ENCODE results near the gene TMCO1. TPM values are rescaled to one million over a fixed set of nuclear protein-coding genes. Genes with fewer than 3 reads are reported as not detected.

The TMCO1 gene
- total RNA-seq, 1 donor from 2014 or later, result 95.1 TPM

DNA sequence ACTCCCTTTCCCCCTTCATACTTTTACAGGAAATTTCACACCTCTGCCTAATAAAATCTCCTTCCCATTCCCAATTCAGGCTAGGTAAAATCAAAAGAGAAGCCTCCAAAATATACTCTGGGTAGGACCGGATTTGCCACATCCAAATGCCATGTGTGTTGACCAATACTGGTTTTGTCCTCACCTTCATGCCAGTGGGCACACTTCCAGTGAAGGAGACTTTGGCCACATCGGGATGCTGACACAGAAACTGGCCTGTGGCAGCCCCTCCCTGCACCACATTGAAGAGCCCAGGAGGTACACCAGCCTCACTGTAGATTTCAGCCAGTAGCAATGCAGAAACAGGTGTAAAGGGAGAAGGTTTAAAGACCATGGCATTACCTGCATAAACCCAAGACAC is 88.4 kb downstream of the TMCO1 start:
- no peak overlapping the region for H3K27ac Mint-ChIP-seq (ENCODE audit: unreplicated experiment)
- H3K9me3 Mint-ChIP-seq, result no peaks in the 10 kb centered on the region
- H3K27me3 Mint-ChIP-seq (ENCODE audit: low read depth), result no peaks in the 10 kb centered on the region
- no peak for TF ChIP-seq CTCF (conservative IDR thresholded peaks at IDR 0.05)
- no peak for DNase-seq (ENCODE audit: low read depth, low spot score)
- H3K4me3 Mint-ChIP-seq, result no peak overlapping the region
- H3K4me1 Mint-ChIP-seq, result no peaks in the 10 kb centered on the region
- H3K36me3 Mint-ChIP-seq (ENCODE audit: low read depth), result peaks cover 44% of the 10 kb centered on the region

DNA sequence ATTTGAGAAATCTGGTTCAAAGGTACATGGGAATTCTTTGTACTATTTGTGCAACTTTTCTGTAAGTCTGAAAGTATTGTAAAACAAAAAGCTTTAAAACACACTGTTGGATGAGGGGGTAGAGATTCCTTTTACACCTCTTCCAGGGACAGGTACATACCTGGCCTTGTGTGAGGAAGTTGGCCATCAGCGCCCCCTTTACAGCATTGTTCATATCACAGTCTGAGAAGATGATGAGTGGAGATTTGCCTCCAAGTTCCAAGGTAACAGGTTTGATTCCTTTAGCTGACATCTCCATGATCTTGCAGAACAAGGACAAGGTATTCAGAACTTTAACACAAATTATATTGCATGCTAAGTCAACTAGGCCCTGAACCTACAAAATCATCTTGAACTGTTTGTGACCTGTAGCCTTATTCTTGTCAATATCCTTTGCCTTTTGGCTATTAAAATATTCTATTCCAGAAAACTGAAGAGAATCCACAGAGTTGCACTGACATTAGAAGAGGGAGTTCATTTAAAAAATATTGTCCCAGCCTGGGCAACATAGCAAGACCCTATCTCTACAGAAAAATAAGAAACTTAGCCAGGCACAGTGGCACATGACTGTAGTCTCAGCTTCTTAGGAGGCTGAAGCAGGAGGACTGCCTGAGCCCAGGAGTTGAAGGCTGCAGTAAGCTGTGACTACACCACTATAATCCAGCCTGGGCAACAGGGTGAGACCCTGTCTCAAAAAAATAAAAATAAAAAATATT is 89.2 kb downstream of the TMCO1 start:
- no peak overlapping the region for H3K27ac Mint-ChIP-seq (ENCODE audit: unreplicated experiment)
- H3K27me3 Mint-ChIP-seq (ENCODE audit: low read depth), result no peaks in the 10 kb centered on the region
- no peaks in the 10 kb centered on the region for H3K9me3 Mint-ChIP-seq
- no peak for DNase-seq (ENCODE audit: low read depth, low spot score)
- TF ChIP-seq CTCF (conservative IDR thresholded peaks at IDR 0.05), result no peak
- H3K4me1 Mint-ChIP-seq, result no peaks in the 10 kb centered on the region
- H3K4me3 Mint-ChIP-seq, result no peak overlapping the region
- peaks cover 45% of the 10 kb centered on the region for H3K36me3 Mint-ChIP-seq (ENCODE audit: low read depth)

DNA sequence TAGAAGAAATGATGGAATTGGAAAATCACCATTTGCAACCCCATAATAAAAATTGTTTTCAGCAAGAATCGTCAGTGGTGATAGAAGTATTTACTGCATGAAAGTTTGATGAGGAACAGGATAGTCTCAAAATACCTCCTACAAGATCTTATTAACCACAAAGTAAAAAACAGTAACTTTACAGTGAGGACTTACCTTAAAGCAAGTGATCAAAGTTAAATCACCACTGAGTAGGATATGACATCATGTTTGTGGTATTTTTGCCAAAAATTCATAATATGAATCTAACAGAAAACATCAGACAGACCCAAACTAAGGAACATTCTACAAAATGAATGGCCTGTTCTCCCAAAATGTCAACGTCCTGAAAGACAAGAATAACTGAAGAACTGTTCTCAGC is 90.2 kb downstream of the TMCO1 start:
- no peak overlapping the region for H3K27ac Mint-ChIP-seq (ENCODE audit: unreplicated experiment)
- no peak overlapping the region for H3K4me3 Mint-ChIP-seq
- H3K4me1 Mint-ChIP-seq, result no peaks in the 10 kb centered on the region
- no peak for DNase-seq (ENCODE audit: low read depth, low spot score)
- TF ChIP-seq CTCF (conservative IDR thresholded peaks at IDR 0.05), result no peak
- H3K9me3 Mint-ChIP-seq, result no peaks in the 10 kb centered on the region
- peaks cover 45% of the 10 kb centered on the region for H3K36me3 Mint-ChIP-seq (ENCODE audit: low read depth)
- H3K27me3 Mint-ChIP-seq (ENCODE audit: low read depth), result no peaks in the 10 kb centered on the region

Other genes with a start within 250 kb of the TMCO1 start
- gene LRRC52, start 224.9 kb downstream of the TMCO1 start, total RNA-seq, result not detected in 2 replicates
- 94.2 and 100.0 TPM in 2 replicates for gene MGST3, start 137.6 kb downstream of the TMCO1 start, total RNA-seq
- 43.3 and 45.7 TPM in 2 replicates for gene ALDH9A1, start 70.3 kb downstream of the TMCO1 start, total RNA-seq
- gene UCK2, start 58.7 kb upstream of the TMCO1 start, total RNA-seq, result 64.6 and 66.7 TPM in 2 replicates

Data from neural crest cell (in vitro differentiated cells).